ENCODE data around the gene FRS3. TPM values are rescaled to one million over a fixed set of nuclear protein-coding genes. Genes with fewer than 3 reads are reported as not detected.

FRS3 gene
- total RNA-seq, 4 donors from 2014 or later = 1.2 to 5.5 (median 2.4) TPM

GRCh38 chr6:41785254-41785653, 5.6 kb upstream of the FRS3 start:
- DNase-seq (ENCODE audit: low spot score) = no peak
- TF ChIP-seq CTCF (IDR thresholded peaks at IDR 0.05) = no peak
- no peak for ATAC-seq (ENCODE audit: low FRiP score)

GRCh38 chr6:41784581-41785171, 5.0 kb upstream of the FRS3 start:
- no peak for ATAC-seq (ENCODE audit: low FRiP score)

GRCh38 chr6:41783106-41783780, 3.5 kb upstream of the FRS3 start:
- no peak for ATAC-seq (ENCODE audit: low FRiP score)
- no peak for DNase-seq (ENCODE audit: low spot score)
- TF ChIP-seq CTCF (IDR thresholded peaks at IDR 0.05) = no peak

More at GRCh38 chr6:41784581-41785171, 5.0 kb upstream of the FRS3 start:
- no peak for DNase-seq (ENCODE audit: low spot score)
- TF ChIP-seq CTCF (IDR thresholded peaks at IDR 0.05) = no peak

- ATAC-seq (ENCODE audit: low FRiP score) = peak; percentile 2
- no peak for TF ChIP-seq CTCF (IDR thresholded peaks at IDR 0.05)
- DNase-seq (ENCODE audit: low spot score) = no peak
These were observed 1.6 kb upstream of the FRS3 start for GRCh38 chr6:41781366-41781730.

GRCh38 chr6:41780551-41781365, 1.1 kb upstream of the FRS3 start, which contains the start of gene PRICKLE4:
Gene PRICKLE4 (plus strand): TSS chr6:41780782. CDS start chr6:41783474, 2,692 bp downstream.
- no peak for TF ChIP-seq CTCF (IDR thresholded peaks at IDR 0.05)
- DNase-seq (ENCODE audit: low spot score) (no peak), ATAC-seq (ENCODE audit: low FRiP score) (peak; percentile 43)

- no peak for ATAC-seq (ENCODE audit: low FRiP score)
- no peak for DNase-seq (ENCODE audit: low spot score)
- no peak for TF ChIP-seq CTCF (IDR thresholded peaks at IDR 0.05)
These were observed 364 bp downstream of the FRS3 start for GRCh38 chr6:41779336-41779735.
